ENCODE measurements around the gene SKA1.

Gene SKA1, protein sequence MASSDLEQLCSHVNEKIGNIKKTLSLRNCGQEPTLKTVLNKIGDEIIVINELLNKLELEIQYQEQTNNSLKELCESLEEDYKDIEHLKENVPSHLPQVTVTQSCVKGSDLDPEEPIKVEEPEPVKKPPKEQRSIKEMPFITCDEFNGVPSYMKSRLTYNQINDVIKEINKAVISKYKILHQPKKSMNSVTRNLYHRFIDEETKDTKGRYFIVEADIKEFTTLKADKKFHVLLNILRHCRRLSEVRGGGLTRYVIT

DNA sequence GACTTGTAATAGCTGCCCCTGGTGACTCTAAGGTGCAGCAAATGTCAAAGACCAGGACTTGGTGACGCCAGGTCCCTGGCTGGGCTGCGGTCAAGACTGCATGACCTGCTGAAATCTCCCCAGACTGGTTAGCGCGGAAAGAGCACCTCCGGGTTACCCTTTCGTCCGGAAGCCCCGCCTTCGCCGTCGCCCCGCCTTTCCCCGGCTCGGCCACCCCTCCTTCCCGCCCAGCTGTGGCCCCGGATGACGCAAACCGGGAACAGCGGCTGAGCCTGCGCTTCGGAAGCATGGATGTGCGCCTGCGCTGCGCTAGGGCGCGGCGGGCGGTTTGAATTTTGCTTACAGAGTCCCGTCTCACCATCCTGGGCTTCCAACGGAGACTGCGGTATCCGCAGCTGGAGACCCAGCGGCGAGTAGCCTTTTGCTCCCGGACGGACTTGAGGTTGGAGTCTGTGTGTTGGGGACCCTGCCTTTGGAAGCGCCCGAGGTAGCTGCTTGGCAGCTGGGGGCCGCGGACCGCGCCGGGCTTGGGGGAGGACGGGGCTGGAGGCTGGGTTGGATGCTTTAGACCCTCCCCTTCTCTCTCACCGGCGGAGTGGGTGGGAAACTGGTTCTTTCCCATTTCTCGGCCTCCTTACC lies at the start of gene SKA1:
TSS of gene SKA1 (plus strand) at position 294 of the 639 bp plus-strand sequence. CDS start 785 bp downstream, outside the sequence.
- Histone ChIP-seq H3K27ac (ENCODE audit: low read length) (peak within 1 kb of the TSS; percentile 43), H3K36me3 (ENCODE audit: control insufficient read depth in 2 of 2, insufficient read depth in 2 of 2, low read length in 2 of 2) (no peaks in the 10 kb centered on the region), H3K9me3 (ENCODE audit: control insufficient read depth in 2 of 2, low read length in 2 of 2) (peaks cover 0 to 3% of the 10 kb centered on the region in 2 donors), H3K27me3 (ENCODE audit: control insufficient read depth in 1 of 2, insufficient read depth in 2 of 2, low read length in 2 of 2) (no peaks in the 10 kb centered on the region), H3K4me3 (ENCODE audit: low read length in 2 of 2) (peak within 1 kb of the TSS; percentile 75 to 84), H3K9ac (ENCODE audit: low read length in 2 of 2) (peak within 1 kb of the TSS; percentile 67 to 76), H3K4me1 (ENCODE audit: control insufficient read depth, insufficient read depth, low read length) (peaks cover 8% of the 10 kb centered on the region)

DNA sequence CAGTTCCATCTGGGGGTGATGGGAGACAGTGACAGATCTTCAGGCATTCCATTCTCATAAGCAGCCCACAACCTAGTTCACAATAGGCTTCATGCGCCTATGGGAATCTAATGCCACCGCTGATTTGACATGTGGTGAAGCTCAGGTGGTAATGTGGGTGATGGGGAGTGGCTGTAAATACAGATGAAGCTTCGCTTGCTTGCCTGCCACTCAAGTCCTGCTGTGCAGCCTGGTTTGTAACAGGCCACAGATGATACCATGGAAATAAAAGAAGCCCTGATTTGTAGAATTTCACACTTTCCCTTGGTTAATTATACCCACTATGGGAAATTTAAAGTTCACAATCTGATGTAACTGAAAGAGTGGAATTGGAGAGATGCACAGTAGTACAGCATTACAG lies 46.9 kb upstream of the SKA1 start:
- H3K27me3 ChIP-seq (ENCODE audit: control insufficient read depth in 1 of 2, insufficient read depth in 2 of 2, low read length in 2 of 2), result no peaks in the 10 kb centered on the region
- no peak overlapping the region for H3K9ac ChIP-seq (ENCODE audit: low read length in 2 of 2)
- H3K4me1 ChIP-seq (ENCODE audit: control insufficient read depth, insufficient read depth, low read length), result no peaks in the 10 kb centered on the region
- H3K27ac ChIP-seq (ENCODE audit: low read length), result no peak overlapping the region
- H3K36me3 ChIP-seq (ENCODE audit: control insufficient read depth in 2 of 2, insufficient read depth in 2 of 2, low read length in 2 of 2), result no peaks in the 10 kb centered on the region
- peaks cover 0 to 3% of the 10 kb centered on the region in 2 donors for H3K9me3 ChIP-seq (ENCODE audit: control insufficient read depth in 2 of 2, low read length in 2 of 2)
- H3K4me3 ChIP-seq (ENCODE audit: low read length in 2 of 2), result no peak overlapping the region

DNA sequence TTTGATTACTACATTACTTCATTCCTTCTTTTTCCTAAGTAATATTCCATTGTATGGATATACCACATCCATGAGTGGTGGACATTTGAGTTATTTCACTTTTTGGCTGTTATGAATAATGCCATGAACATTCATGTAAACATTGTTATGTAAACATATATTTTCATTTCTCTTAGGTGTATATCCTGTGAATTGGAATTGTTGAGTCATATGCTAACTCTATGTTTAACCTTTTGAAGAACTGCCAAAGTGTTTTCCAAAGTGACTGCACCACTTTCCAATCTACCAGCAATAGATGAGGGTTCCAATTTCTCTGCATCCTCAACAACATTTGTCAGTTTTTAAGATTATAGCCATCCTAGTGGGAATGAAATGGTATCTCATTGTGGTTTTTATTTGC lies 44.7 kb upstream of the SKA1 start:
- no peaks in the 10 kb centered on the region for H3K4me1 ChIP-seq (ENCODE audit: control insufficient read depth, insufficient read depth, low read length)
- H3K36me3 ChIP-seq (ENCODE audit: control insufficient read depth in 2 of 2, insufficient read depth in 2 of 2, low read length in 2 of 2), result no peaks in the 10 kb centered on the region
- H3K27me3 ChIP-seq (ENCODE audit: control insufficient read depth in 1 of 2, insufficient read depth in 2 of 2, low read length in 2 of 2), result no peaks in the 10 kb centered on the region

DNA sequence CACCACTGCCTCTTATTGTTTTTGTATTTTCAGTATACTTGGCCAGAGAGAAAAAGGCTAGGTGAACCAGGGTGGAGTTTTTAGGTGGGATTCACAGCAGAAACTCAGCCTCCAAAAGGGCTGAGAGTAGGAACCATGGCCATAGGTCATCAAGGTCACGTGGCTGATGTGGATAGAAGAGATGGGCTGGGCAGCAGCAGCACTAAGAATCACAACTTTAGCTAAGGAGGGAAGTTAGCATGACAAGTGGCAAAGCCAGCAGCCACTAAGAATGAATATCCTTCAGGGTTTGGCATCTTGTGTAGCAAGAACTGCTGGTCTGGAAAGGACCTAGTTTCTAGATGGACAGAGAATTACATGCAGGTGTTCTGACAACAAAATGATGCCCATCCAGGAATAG lies 43.2 kb upstream of the SKA1 start:
- H3K4me3 ChIP-seq (ENCODE audit: low read length in 2 of 2), result no peak overlapping the region
- H3K9me3 ChIP-seq (ENCODE audit: control insufficient read depth in 2 of 2, low read length in 2 of 2), result no peaks in the 10 kb centered on the region
- H3K36me3 ChIP-seq (ENCODE audit: control insufficient read depth in 2 of 2, insufficient read depth in 2 of 2, low read length in 2 of 2), result no peaks in the 10 kb centered on the region
- no peak overlapping the region for H3K9ac ChIP-seq (ENCODE audit: low read length in 2 of 2)
- H3K27ac ChIP-seq (ENCODE audit: low read length), result no peak overlapping the region
- H3K27me3 ChIP-seq (ENCODE audit: control insufficient read depth in 1 of 2, insufficient read depth in 2 of 2, low read length in 2 of 2), result no peaks in the 10 kb centered on the region
- no peaks in the 10 kb centered on the region for H3K4me1 ChIP-seq (ENCODE audit: control insufficient read depth, insufficient read depth, low read length)

More for the DNA sequence above, 44.7 kb upstream of the SKA1 start:
- Histone ChIP-seq H3K9ac (ENCODE audit: low read length in 2 of 2) (no peak overlapping the region), H3K4me3 (ENCODE audit: low read length in 2 of 2) (no peak overlapping the region), H3K27ac (ENCODE audit: low read length) (no peak overlapping the region), H3K9me3 (ENCODE audit: control insufficient read depth in 2 of 2, low read length in 2 of 2) (no peaks in the 10 kb centered on the region)

DNA sequence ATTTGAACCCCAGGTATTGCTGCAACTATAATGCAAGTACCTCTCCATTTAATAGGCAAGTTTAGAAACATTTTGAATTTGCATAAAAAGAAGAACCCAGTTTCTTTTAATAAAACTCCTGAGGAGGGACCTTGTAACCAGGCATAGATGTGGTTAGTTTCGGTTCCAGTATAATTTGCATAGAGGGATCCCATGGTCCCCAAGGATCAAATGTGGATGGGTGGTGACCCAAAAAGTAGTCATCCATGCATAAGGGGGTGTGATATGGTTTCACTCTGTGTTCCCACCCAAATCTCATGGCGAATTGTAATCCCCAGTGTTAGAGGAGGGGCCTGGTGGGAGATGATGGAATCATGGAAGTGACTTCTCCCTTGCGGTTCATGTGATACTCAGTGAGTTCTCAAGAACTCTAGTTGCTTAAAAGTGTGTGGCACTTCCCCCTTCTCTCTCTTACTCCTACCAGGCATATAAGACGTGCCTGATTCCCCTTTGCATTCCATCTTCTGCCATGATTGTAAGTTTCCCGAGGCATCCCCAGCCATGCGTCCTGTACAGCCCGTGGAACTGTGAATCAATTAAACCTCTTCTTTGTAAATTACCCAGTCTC lies 40.2 kb upstream of the SKA1 start:
- H3K27me3 ChIP-seq (ENCODE audit: control insufficient read depth in 1 of 2, insufficient read depth in 2 of 2, low read length in 2 of 2), result no peaks in the 10 kb centered on the region
- H3K9me3 ChIP-seq (ENCODE audit: control insufficient read depth in 2 of 2, low read length in 2 of 2), result no peaks in the 10 kb centered on the region
- no peak overlapping the region for H3K27ac ChIP-seq (ENCODE audit: low read length)
- H3K4me1 ChIP-seq (ENCODE audit: control insufficient read depth, insufficient read depth, low read length), result no peaks in the 10 kb centered on the region
- no peak overlapping the region for H3K9ac ChIP-seq (ENCODE audit: low read length in 2 of 2)
- H3K36me3 ChIP-seq (ENCODE audit: control insufficient read depth in 2 of 2, insufficient read depth in 2 of 2, low read length in 2 of 2), result no peaks in the 10 kb centered on the region
- no peak overlapping the region for H3K4me3 ChIP-seq (ENCODE audit: low read length in 2 of 2)

DNA sequence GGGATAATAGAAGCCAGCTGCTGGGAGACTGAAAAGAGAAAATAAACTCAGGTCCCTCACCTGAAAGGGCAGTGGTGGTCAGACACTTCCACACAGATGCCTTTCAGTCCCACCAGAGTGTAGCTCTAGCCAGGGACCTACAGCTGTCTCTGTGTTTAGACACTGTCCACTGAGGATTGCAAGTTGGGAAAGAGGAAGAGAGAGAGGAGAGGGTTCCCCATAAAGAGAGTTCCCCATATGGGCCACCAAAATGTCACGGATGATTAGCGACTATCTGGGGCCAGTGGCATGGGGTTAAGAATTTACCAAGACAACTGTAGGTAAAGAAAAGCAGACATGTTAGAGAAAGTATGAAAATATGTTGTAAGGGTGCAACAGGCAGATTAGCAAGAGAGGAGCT lies 36.7 kb upstream of the SKA1 start:
- Histone ChIP-seq H3K27ac (ENCODE audit: low read length) (no peak overlapping the region), H3K27me3 (ENCODE audit: control insufficient read depth in 1 of 2, insufficient read depth in 2 of 2, low read length in 2 of 2) (peaks cover 0 to 3% of the 10 kb centered on the region in 2 donors), H3K4me3 (ENCODE audit: low read length in 2 of 2) (no peak overlapping the region), H3K9me3 (ENCODE audit: control insufficient read depth in 2 of 2, low read length in 2 of 2) (no peaks in the 10 kb centered on the region), H3K4me1 (ENCODE audit: control insufficient read depth, insufficient read depth, low read length) (no peaks in the 10 kb centered on the region), H3K9ac (ENCODE audit: low read length in 2 of 2) (no peak overlapping the region), H3K36me3 (ENCODE audit: control insufficient read depth in 2 of 2, insufficient read depth in 2 of 2, low read length in 2 of 2) (no peaks in the 10 kb centered on the region)

DNA sequence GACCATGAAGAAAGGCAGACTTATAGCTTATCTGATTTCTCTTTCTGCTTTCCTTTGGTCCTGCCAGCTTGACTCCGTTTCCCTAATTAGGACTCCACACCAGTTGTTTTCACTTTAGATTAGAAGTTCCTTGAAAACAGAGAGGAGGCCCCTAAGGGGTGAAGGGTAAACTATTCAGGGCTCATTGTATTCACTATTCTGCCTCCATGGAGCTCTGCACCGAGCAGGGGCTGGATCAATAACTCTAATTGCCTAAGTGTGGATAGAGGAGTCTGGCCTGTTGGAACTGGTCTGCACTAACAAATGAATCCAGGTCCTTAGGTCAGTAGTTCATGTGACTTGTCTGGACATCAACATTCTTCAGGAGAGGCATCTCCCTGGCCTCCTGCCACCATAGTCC lies 36.1 kb upstream of the SKA1 start:
- Histone ChIP-seq H3K27ac (ENCODE audit: low read length) (no peak overlapping the region), H3K9ac (ENCODE audit: low read length in 2 of 2) (no peak overlapping the region), H3K9me3 (ENCODE audit: control insufficient read depth in 2 of 2, low read length in 2 of 2) (no peaks in the 10 kb centered on the region), H3K27me3 (ENCODE audit: control insufficient read depth in 1 of 2, insufficient read depth in 2 of 2, low read length in 2 of 2) (peaks cover 0 to 3% of the 10 kb centered on the region in 2 donors), H3K4me1 (ENCODE audit: control insufficient read depth, insufficient read depth, low read length) (no peaks in the 10 kb centered on the region), H3K36me3 (ENCODE audit: control insufficient read depth in 2 of 2, insufficient read depth in 2 of 2, low read length in 2 of 2) (no peaks in the 10 kb centered on the region), H3K4me3 (ENCODE audit: low read length in 2 of 2) (no peak overlapping the region)

DNA sequence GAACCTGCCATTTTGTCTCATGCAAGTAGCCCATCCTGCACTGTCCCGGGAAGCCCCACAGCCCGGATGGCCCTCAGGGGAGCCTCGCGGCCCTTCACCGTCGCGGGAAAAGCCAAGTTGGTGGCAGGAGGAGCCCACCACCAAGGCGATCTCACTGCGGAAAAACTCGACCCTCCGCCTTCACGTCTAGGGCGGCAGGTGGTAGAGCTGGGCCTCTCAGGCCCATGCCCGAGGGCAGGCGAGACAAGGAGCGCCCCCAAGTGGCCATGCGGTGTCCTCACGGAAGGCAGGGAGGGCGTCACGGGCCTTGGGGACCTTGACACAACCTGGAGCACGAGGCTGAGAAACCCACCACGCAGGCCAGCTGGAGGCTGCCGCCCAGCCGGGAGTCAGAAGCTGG lies 34.8 kb upstream of the SKA1 start:
- no peak overlapping the region for H3K4me3 ChIP-seq (ENCODE audit: low read length in 2 of 2)
- no peaks in the 10 kb centered on the region for H3K4me1 ChIP-seq (ENCODE audit: control insufficient read depth, insufficient read depth, low read length)
- H3K36me3 ChIP-seq (ENCODE audit: control insufficient read depth in 2 of 2, insufficient read depth in 2 of 2, low read length in 2 of 2), result no peaks in the 10 kb centered on the region
- no peak overlapping the region for H3K27ac ChIP-seq (ENCODE audit: low read length)
- no peak overlapping the region for H3K9ac ChIP-seq (ENCODE audit: low read length in 2 of 2)
- H3K27me3 ChIP-seq (ENCODE audit: control insufficient read depth in 1 of 2, insufficient read depth in 2 of 2, low read length in 2 of 2), result peaks cover 0 to 3% of the 10 kb centered on the region in 2 donors
- H3K9me3 ChIP-seq (ENCODE audit: control insufficient read depth in 2 of 2, low read length in 2 of 2), result no peaks in the 10 kb centered on the region

DNA sequence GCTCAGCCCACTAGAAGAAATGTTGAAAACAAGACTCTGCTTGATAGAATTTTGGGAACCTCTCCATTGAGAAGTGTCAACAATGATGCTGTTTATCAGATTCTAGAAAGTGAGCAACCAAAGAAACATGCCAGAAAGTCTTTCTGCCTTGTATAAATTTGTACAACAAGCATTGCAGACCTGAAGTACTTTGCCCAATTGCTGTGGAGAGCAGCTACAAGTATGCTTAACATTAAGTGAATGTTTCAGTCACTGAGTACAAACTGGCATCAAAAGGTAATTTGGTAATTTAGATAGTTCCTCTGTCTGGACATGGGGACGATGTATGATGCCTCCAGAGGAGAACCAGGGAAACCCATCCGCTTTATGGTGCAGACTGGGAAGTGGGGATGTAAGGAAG lies 33.4 kb upstream of the SKA1 start:
- no peaks in the 10 kb centered on the region for H3K36me3 ChIP-seq (ENCODE audit: control insufficient read depth in 2 of 2, insufficient read depth in 2 of 2, low read length in 2 of 2)
- H3K9ac ChIP-seq (ENCODE audit: low read length in 2 of 2), result no peak overlapping the region
- H3K4me3 ChIP-seq (ENCODE audit: low read length in 2 of 2), result no peak overlapping the region
- H3K27me3 ChIP-seq (ENCODE audit: control insufficient read depth in 1 of 2, insufficient read depth in 2 of 2, low read length in 2 of 2), result peaks cover 0 to 3% of the 10 kb centered on the region in 2 donors
- no peaks in the 10 kb centered on the region for H3K4me1 ChIP-seq (ENCODE audit: control insufficient read depth, insufficient read depth, low read length)
- no peaks in the 10 kb centered on the region for H3K9me3 ChIP-seq (ENCODE audit: control insufficient read depth in 2 of 2, low read length in 2 of 2)
- no peak overlapping the region for H3K27ac ChIP-seq (ENCODE audit: low read length)

DNA sequence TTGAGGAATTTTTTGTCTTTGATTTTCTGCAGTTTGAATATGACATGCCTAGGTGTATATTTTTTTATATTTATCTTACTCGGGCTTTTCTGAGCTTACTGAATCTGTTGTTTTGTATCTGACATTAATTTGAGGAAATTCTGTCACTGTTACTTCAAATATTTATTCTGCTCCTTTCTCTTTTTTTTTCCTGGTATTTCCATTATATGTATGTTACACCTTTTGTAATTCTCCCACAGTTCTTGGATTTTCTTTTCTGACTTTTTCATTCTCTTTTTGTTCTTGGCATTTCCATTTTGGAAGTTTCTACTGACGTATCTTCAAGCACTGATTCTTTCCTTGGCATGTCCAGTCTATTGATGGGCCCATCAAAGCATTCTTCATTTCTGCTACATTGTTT lies 24.1 kb upstream of the SKA1 start:
- H3K27me3 ChIP-seq (ENCODE audit: control insufficient read depth in 1 of 2, insufficient read depth in 2 of 2, low read length in 2 of 2), result no peaks in the 10 kb centered on the region
- no peaks in the 10 kb centered on the region for H3K9me3 ChIP-seq (ENCODE audit: control insufficient read depth in 2 of 2, low read length in 2 of 2)
- no peaks in the 10 kb centered on the region for H3K36me3 ChIP-seq (ENCODE audit: control insufficient read depth in 2 of 2, insufficient read depth in 2 of 2, low read length in 2 of 2)
- no peak overlapping the region for H3K27ac ChIP-seq (ENCODE audit: low read length)
- H3K4me1 ChIP-seq (ENCODE audit: control insufficient read depth, insufficient read depth, low read length), result no peaks in the 10 kb centered on the region
- no peak overlapping the region for H3K4me3 ChIP-seq (ENCODE audit: low read length in 2 of 2)
- H3K9ac ChIP-seq (ENCODE audit: low read length in 2 of 2), result no peak overlapping the region
